T follicular helper cell (primary cell): ENCODE data around the gene BTBD9.

Source experiments
- DNase-seq: peaks from one replicate; pipeline ENCODE4 v3.0.0-alpha.2; 2020; ENCODE audit warnings: low read depth

Gene BTBD9

DNA sequence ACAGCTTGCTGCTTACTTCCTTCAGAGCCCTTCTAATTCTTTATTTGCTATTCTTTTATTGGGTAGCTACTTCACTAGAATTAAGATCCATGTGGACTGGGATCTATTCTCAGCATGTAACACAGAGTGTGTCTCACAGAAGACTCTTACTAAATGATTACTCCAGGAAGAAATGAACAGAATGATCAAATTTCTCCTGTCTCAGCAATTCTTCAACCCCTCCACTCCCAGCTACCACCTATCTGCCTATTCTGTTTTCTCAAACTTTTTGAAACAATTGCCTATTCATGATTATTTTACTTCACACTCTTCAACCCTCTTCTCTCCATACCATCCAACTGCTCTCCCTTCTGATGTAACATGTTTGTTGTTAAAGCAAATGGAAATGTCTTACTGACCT lies 132.6 kb downstream of the BTBD9 start:
- no peak for DNase-seq

DNA sequence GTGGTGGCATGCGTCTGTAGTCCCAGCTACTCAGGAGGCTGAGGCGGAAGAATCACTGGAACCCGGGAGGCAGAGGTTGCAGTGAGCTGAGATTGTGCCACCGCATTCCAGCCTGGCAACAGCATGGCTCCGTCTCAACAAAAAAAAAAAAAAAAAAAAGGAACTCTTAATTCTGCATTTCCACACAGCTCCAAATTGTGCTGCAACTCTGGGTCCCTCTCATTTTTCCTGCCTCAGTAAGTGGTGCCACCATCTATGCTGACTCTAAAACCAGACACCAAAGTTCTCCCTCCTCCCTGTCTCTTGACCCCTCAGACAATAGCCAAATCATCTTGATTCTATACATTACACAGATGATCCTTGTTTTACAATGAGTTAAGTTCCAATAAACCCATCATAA lies 133.9 kb downstream of the BTBD9 start:
- DNase-seq: no peak

DNA sequence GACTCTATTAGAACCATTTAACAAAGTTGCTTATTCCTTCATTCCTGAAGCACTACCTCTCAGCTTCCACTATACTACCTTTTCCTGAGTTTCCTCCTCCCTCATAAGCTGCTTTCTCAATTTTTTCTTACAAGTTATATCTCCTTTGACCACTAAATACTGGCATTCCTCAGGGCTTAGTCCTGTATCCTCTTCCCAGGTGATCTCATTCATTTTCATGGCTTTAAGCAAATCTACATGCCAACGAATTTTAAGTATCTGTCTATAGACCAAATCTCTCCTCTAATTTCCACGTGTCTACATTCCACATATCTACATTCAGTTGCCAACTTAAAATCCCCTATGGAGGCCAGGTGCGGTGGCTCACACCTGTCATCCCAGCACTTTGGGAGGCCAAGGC lies 134.7 kb downstream of the BTBD9 start:
- no peak for DNase-seq

DNA sequence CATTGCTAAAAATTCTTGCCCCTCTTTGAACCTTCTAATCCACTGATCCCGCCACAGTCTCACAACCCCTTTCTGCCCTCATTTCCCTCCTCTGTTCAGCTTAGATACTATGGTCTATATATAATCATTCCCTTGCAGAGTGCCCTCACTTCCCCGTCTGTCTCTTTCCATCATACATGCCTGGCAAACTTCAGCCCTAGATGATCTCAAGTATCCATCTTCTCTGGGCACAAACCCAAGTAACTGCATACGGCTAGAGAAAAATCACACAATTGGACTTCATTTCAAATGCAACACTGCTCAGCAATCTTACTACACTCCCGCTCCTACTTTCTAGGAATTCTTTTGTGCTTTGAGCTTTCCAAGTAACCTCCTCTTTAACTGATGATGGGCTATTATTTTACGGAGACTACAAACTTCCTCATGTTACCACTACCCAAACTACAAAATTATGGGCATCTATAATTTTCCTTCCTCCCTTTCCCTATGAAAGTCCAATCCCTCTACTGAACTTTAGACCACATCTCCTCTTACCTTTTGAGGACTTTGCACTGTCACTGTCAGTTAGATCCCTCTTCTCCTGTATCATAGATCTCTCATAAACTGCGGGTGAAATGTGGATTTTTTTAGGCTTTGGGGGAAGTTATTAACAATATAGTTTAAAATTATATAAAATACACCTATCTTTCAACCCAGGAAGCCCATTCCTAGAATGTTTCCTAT lies 135.6 kb downstream of the BTBD9 start:
- DNase-seq: no peak

DNA sequence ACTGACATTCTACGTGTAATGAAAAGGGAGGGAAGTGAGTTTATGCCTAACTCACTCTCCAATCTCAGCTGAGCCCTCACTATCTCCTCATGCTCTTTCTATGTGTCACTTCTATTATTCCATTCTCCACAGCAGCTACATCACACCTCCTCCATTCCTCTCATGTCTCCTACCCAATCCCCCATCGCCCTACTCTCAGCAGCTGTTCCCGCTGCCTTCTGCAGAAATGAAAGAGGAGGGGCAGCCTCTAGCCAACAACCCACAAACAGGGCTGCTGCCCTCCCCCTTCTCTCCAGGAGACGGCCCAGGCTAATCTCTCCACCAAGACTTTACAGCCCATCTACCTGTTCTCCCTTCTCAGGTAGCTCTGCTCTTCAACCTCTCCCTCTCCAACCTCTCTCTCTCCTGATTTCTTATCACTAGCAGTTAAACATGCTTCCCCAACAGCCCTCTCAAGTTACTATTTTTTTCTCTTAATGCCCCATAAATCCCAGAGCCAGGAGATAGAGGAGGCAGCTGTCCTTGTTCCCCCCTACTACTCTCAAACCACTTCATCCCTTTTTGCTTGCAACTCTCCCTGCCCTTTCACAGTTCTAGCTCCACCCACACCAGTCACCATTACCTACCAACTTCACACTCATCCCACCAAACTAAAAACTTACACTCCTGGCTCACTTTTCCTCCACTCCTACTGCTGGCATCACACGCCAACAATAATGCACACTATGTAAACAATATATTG lies 136.5 kb downstream of the BTBD9 start:
- no peak for DNase-seq

DNA sequence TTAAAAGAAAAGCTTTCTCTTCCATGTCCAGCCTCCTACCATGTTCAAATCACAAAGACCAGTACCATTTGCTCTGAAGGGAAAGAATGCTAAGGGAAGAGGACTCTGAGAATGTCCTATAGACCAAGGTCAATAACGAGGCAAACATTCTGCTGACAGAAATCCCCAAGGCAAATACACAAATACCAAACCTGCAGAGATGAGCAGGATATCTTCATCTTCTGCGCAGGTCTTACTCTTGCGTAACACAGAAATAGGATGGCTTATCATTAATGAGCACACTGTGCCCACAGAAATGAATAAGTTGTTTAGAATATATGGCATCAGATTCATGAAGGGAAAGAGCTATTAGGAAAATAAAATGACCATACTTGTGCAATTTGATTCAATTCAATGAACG lies 137.3 kb downstream of the BTBD9 start:
- DNase-seq: no peak

DNA sequence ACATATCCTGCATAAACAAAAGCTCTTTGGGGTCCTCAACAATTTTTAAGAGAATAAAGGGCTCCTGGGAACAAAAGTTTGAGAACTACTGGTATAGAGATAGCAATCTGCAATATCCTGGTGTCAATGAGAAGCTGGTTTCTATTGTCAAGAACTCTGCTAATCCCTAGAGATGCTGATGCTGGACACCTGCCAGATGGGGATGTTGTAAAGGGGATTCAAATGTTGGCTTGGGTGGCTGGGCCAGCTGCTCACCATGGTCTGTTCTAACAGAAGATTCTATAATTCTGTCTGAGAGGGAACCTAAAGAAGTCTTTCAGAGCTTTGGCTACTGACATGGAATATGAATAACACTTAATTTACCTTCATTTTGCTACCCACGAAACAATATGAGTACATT lies 137.8 kb downstream of the BTBD9 start:
- no peak for DNase-seq

DNA sequence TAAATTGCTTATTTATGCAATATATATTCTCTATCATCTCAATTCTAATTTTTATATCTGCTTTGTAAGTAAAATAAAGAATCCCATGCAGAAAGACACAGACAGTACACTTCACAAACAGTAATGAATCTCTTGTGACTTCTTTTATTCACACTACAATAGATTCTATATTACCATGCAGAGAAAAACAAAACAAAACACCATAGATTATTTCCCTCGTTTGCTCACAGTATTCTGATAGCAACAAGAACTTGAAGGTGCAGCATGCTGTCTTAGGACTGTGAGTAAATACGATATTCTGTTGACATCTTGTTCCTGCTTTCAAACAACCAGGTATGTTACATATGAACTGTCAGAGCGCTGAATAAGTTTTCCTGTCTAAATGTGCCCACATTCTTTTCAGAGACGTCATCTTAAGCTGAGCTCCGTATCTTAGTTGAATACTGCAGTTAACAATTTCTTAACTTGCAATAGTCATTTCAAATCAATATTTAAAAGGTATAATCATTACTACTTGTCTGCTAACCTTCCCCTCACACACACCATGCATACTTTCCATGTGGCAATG lies 140.1 kb downstream of the BTBD9 start:
- no peak for DNase-seq

DNA sequence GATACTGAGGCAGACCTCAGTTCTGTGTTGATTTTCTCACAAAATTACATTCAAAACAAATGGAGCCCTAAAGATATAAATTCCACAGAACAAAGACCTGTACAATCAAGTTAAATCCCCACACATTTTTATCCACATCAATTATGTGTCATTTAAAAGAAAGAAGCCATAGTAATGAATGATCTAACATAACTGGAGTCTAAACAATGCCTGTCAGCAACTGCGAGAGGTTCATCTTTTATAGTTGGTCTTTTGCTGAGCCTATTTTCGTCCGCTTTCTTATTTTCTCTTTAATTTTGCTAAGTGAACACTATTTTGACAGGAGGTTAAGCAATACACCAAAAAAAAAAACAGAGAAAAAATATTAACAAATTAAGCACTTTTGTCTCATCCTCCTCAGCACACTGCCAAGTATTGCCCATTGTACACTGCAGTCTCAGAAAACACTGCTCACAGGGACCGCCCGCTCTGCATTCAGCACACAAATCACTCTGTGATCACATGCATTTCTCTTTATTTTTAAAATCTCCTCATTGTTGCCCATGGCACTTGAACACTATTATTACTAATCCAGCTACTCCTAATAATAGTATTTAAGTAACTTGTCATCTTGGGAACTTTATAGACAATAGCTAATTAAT lies 140.8 kb downstream of the BTBD9 start:
- no peak for DNase-seq

DNA sequence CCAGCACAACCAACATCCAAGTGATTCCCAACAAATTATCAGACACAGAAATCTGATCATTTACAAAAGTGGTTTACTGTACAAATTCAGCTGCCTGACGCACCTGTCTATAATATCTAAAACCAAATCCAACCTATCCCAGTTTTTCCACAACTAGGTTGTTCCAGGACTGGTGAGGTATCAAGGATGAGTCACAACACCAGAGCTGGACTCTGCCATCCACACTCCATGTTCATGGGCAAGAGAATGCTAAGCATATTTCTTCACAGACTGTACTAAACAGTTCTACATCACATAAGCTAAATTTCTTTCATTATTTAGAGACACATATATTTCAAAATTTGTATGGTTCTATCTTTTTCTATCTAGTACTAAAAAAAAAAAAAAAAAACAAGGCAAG lies 141.6 kb downstream of the BTBD9 start:
- DNase-seq: no peak

DNA sequence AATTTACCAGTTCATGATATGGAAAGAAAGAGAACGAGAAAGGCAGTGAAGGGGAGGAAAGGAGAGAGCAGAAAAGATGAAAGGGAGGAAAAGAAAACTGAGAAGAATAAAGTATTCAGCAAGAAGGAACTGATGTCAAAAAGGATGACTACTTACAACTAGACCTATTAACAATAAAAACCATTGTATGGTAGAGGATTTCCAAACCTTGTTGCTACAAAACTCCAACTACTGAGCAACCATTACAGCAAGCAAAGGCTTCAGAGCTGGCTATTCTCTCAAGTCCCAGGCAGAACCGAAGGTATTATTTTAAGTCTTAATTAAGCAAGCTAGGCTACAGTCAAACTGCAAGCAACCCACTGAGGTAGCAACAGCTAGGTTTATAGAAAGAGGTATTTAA lies 142.2 kb downstream of the BTBD9 start:
- no peak for DNase-seq

DNA sequence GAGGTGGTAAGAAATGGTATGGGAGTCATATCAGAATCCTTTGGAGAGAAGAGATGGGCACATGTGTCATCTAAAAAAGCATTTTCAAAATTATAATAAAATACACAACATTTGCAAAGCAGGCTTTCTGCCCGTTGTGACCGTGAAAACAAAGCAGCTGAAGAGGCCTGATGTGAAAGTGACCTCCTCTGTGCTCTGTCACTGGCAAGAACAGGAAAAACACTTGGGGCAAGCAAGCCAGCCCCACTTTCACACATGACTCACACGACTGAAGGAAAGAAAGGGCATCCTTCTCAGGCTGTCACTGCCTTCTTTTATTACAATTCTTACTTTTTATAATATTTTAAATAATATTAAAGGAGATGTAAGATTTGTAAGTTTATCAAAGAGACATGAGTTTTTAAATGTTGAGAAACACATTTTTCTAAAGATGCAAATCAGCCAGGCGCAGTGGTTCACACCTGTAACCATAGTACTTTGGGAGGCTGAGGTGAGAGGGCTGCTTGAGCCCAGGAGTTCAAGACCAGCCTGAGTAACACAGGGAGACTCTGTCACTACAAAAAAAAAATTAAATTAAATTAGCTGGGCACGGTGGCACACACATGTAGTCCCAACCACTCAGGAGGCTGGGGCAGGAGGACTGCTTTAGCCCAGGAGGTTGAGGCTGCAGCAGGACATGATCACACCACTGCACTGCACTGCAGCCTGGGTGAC lies 143.7 kb downstream of the BTBD9 start:
- no peak for DNase-seq

DNA sequence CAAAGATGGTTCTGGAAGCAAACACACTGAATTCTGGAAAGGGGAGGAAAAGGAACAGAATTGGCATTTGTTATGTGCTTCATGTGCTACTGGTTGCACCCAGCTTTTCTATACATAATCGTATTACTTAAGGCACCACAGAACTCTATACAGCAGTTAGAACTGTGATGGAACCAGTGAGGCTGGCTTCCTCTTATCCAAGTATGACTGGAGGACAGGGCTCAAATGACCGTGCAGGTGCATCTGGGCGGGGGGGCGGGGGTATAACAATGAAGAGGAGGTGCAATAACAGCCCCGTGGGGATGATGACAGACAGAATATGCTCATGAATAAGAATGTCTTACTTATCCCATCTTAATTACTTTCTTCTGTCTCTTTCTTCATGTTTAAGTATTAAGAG lies 144.2 kb downstream of the BTBD9 start:
- no peak for DNase-seq

DNA sequence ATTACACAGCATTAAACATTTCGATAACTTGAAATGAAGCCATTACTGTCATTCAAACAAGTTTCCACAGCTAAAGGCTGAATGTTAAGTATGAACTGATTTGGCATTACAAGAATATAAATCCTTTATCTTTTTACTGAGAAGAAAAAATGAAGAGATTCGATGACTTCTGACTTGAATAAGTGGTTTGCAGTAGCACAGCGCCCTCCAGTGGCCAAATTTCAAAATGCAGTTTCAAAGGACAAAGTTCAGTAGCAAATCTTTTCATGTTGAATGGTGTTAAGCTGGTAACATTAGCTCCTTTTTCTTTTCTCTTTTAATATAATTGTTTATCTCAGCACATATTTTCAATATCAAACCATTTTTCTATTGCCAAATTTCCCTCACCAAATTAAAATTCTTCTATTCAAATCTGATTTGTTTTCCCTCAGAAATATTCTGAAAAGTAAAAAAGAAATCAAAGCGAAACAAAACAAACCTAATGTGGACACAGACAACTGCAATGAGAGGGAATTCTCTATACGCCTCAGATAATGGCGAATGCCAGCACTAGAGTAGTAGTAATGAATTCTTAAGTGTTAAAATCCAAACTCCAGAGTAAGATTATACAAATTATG lies 145.7 kb downstream of the BTBD9 start:
- DNase-seq: peak; percentile 65

DNA sequence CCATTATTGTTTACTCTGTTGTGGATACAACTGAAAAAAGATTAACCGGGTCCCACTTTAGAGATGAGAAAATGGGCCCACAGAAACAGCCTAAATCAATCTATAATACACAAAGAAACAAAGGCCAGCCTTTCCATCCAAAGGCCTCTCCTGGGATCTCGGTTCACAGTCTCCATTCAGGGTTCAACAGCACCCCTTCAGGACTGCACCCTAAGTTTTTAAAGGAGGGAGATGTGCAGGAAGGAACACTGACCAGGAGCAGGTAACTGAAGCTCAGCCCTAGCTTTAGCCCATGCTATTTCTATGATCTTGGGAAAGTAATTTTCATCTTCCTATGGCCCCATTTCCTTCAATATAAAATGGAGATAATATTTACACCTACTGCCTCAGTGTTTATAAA lies 147.7 kb downstream of the BTBD9 start:
- no peak for DNase-seq

DNA sequence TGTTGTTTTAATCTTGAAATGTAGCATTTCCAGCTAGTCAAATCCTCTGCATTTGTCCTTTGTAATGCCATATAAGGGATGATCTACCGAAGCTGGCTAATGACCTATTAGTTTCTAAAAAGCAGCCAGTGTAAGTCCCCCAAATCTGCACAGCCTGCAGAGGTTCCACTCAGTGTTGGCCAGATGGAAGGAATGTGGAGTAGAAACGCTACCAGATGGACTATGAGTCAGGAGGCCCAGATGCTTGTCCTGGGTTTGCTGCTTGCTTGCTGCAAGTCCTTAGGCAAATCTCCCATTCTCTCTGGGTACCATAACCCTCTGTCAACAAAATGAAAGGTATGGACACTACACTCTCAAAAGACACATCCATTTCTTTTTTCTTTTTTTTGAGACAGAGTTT lies 149.8 kb downstream of the BTBD9 start:
- no peak for DNase-seq

DNA sequence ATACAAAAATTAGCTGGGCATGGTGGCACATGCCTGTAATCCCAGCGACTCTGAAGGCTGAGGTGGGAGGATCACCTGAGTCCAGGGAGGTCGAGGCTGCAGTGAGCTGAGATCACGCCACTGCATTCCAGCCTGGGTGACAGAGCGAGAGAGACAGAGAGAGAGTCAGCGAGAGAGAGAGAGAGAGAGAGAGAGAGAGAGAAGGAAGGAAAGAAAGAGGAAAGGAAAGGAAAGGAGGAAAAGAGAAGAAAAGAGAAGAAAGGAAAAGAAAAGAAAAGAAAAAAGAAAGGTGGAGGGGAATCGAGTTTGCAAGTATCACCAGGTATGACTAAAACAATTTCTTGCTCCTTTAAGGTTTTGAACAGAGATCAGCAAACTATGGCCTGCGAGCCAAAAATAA lies 152.3 kb downstream of the BTBD9 start:
- DNase-seq: no peak

DNA sequence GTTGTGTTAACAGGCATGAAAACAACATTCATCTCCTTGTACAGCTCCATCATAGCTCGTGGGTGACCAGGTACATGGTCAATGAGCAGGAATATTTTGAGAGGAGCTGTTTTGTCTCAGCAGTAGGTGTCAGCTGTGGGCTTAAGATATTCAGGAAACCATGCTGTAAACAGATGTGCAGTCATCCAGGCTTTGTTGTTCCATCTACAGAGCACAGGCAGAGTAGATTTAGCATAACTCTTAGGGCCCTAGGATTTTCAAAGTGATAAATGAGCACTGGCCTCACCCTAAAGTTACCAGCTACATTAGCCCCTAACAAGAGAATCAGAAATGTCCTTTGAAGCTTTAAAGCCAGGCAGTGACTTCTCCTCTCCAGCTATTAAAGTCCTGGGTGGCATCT lies 154.2 kb downstream of the BTBD9 start:
- DNase-seq: no peak

DNA sequence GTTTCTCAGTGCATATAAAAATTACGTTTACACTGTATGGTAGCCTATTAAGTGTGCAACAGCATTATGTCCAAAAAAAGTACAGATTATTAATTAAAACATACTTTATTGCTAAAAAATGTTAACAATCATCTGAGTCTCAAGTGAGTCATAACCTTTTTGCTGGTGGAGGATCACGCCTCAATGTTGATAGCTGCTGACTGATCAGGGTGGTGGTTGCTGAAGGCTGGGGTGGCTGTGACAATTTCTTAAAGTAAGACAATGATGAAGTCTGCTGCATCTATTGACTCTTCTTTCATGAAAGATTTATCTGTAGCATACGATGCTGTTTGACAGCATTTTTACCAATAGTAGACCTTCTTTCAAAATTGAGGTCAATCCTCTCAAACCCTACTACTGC lies 155.1 kb downstream of the BTBD9 start:
- no peak for DNase-seq

DNA sequence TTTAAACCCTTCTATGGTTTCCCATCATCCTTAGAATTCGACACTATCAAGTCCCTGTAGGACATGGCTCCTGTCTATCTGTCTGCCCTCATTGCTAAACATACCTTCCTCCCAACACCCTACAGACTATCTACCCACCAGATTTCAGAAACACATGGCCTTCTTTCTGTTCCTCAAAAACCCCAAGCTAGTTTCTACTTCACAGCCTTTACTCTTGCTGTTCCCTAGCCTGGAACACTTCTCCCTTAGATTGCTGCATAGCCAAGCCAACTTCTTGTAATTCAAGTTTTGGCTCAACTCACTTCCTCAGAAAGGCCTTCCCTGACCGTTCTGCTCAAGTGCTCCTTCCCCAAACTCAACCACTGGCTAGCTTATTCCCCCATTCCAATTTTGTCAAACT lies 156.2 kb downstream of the BTBD9 start:
- DNase-seq: no peak

DNA sequence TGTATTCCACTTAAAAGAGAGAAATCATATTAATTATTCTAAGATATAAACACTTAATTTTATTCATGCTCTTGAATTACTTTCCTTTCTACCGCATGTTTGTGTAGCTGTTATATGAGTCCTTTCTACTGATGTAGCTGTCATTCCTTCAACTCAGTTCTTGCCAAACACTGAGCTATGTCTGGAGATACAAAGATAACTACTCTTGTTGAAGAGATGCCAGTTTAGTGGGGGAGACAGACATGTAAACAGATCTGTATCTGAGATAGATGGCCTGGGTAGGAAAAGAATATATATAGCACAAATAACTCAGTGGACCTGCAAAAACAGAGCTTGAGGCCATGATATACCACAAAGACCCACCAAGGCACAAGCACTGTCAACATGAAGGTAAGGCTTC lies 157.3 kb downstream of the BTBD9 start:
- DNase-seq: no peak

DNA sequence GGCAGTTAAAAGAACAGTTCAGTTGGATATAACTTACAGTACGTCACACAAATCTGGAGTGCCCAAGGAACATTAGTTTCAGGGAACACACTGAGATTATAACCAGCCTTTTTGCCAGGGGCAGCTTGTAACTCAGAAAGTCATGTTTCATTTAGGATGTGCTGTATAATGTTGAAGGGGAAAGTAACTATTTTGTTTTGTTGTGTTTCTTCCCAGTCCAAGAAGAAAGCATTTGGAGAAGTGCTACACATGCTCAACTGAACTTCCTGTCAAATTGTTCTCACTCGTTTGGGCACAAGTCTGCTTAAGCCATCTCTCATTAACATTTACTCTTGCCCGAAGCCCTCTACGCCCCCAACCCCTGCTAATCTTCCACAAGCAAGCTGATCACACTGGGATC lies 157.9 kb downstream of the BTBD9 start:
- no peak for DNase-seq
